ENCODE measurements around the gene AGR3.

- TF ChIP-seq CTCF (IDR thresholded peaks at IDR 0.05; ENCODE audit: insufficient read depth, low read length, poor library complexity, severe bottlenecking) (no peak), EZH2phosphoT487 (conservative IDR thresholded peaks at IDR 0.05; ENCODE audit: low read length) (no peak)
These were observed 66.8 kb downstream of the AGR3 start for GRCh38 chr7:16815001-16815400.

Measured in SU-DHL-6 (cell line).